Liver (tissue), 9 donors: ENCODE measurements around the gene INTS1. TPM values are rescaled to one million over a fixed set of nuclear protein-coding genes. Genes with fewer than 3 reads are reported as not detected.

Experiments
- DNase-seq: peaks from one replicate; pipeline ENCODE4 v3.0.0-alpha.2; 2017; ENCODE audit warnings: low spot score
- H3K27ac ChIP-seq, 2 donors: one replicate each; pipeline ENCODE4 v1.7.0; 2013; ENCODE audit warnings: inconsistent platforms in 2 of 2, low read length in 2 of 2, control low read depth in 1 of 2, low read depth in 1 of 2, mild to moderate bottlenecking in 1 of 2
- H3K27me3 ChIP-seq, 4 donors: one replicate each; pipeline versions ENCODE4 v1.6.1 to v1.7.0; 2013; ENCODE audit warnings: low read length in 3 of 4, inconsistent platforms in 1 of 4, mild to moderate bottlenecking in 1 of 4, moderate library complexity in 1 of 4; ENCODE audit not compliant: control insufficient read depth in 4 of 4, insufficient read depth in 4 of 4
- H3K36me3 ChIP-seq, 4 donors: one replicate each; pipeline versions ENCODE4 v1.6.1 to v1.7.0; 2013; ENCODE audit warnings: low read length in 3 of 4, mild to moderate bottlenecking in 3 of 4, low read depth in 1 of 4, moderate library complexity in 1 of 4; ENCODE audit not compliant: control insufficient read depth in 4 of 4, insufficient read depth in 3 of 4
- H3K4me1 ChIP-seq, 4 donors: one replicate each; pipeline versions ENCODE4 v1.6.1 to v1.7.0; 2013; ENCODE audit warnings: low read length in 3 of 4, mild to moderate bottlenecking in 3 of 4, moderate library complexity in 1 of 4; ENCODE audit not compliant: control insufficient read depth in 4 of 4, insufficient read depth in 4 of 4
- H3K4me3 ChIP-seq, 3 donors: one replicate each; pipeline versions ENCODE4 v1.6.1 to v1.7.0; 2013; ENCODE audit warnings: low read length in 3 of 3, control low read depth in 1 of 3, low read depth in 1 of 3, mild to moderate bottlenecking in 1 of 3
- H3K9ac ChIP-seq, 2 donors: one replicate each; pipeline ENCODE4 v1.7.0; 2013; ENCODE audit warnings: low read length in 2 of 2, mild to moderate bottlenecking in 2 of 2, moderate library complexity in 2 of 2, control low read depth in 1 of 2, low read depth in 1 of 2
- H3K9me3 ChIP-seq, 4 donors: one replicate each; pipeline versions ENCODE4 v1.6.1 to v1.7.0; 2013; ENCODE audit warnings: low read length in 3 of 4; ENCODE audit not compliant: control insufficient read depth in 4 of 4
- EGR1 ChIP-seq, 2 donors: IDR thresholded peaks; 2 replicates each; pipeline ENCODE4 v1.6.1; 2016 to 2018; ENCODE audit warnings: antibody characterized with exemption in 2 of 2, low read depth in 2 of 2
- FOXA1 ChIP-seq: IDR thresholded peaks from 2 replicates; pipeline ENCODE4 v1.6.1; 2016; ENCODE audit warnings: antibody characterized with exemption
- FOXA2 ChIP-seq: IDR thresholded peaks from 2 replicates; pipeline ENCODE4 v1.6.1; 2016; ENCODE audit warnings: antibody characterized with exemption
- HNF4A ChIP-seq, 2 donors: conservative IDR thresholded peaks; 2 replicates each; pipeline ENCODE4 v1.6.1; 2016; ENCODE audit warnings: antibody characterized with exemption in 2 of 2, mild to moderate bottlenecking in 2 of 2
- HNF4G ChIP-seq: IDR thresholded peaks from 2 replicates; pipeline ENCODE4 v1.6.1; 2016; ENCODE audit warnings: antibody characterized with exemption
- JUND ChIP-seq, 2 donors: IDR thresholded peaks; 2 replicates each; pipeline ENCODE4 v1.6.1; 2016; ENCODE audit warnings: antibody characterized with exemption in 2 of 2
- NR2F2 ChIP-seq: IDR thresholded peaks from 2 replicates; pipeline ENCODE4 v1.6.1; 2016; ENCODE audit warnings: antibody characterized with exemption
- RXRA ChIP-seq, 2 donors: IDR thresholded peaks; 2 replicates each; pipeline ENCODE4 v1.6.1; 2017 to 2018; ENCODE audit warnings: antibody characterized with exemption in 2 of 2, mild to moderate bottlenecking in 1 of 2
- SP1 ChIP-seq: IDR thresholded peaks from 2 replicates; pipeline ENCODE4 v1.6.1; 2018; ENCODE audit warnings: antibody characterized with exemption, mild to moderate bottlenecking
- TAF1 ChIP-seq: conservative IDR thresholded peaks from 2 replicates; pipeline ENCODE4 v1.6.1; 2016; ENCODE audit warnings: antibody characterized with exemption, mild to moderate bottlenecking
- WGBS: extraction: QIAGEN DNeasy Blood & Tissue Kit; methylation state at CpG from one replicate; pipeline ENCODE4 v1.1.7; 2013; 5-methylcytosine and 5-hydroxymethylcytosine counted together
- polyA plus RNA-seq, 2 donors: library from polyadenylated mRNA; stranded (reverse) in 1 of 2; unstranded in 1 of 2; fragments of 200-250 nt in 1 of 2; fragments of >200 nt in 1 of 2; fragmentation: Nextera tagmentation in 1 of 2; extraction: Ambion mirVana in 1 of 2; gene quantifications; one replicate each; pipeline versions ENCODE4 v1.2.1 to v1.2.3, GENCODE V29; 2013 to 2015
- total RNA-seq, 2 donors: library from RNA; depleted of rRNA; stranded (reverse); fragments of >200 nt; gene quantifications; one replicate each; pipeline ENCODE4 v1.2.3, GENCODE V29; 2014
- TF ChIP-seq, protein P1 (sequence below): IDR thresholded peaks from 2 replicates; pipeline ENCODE4 v1.6.1; 2016; ENCODE audit warnings: antibody characterized with exemption
- TF ChIP-seq, protein P2 (sequence below): IDR thresholded peaks from 2 replicates; pipeline ENCODE4 v1.6.1; 2016; ENCODE audit warnings: antibody characterized with exemption
- TF ChIP-seq, protein P3 (sequence below): IDR thresholded peaks from 2 replicates; pipeline ENCODE4 v1.6.1; 2016; ENCODE audit warnings: antibody characterized with exemption, mild to moderate bottlenecking
- TF ChIP-seq, protein P4 (sequence below): IDR thresholded peaks from 2 replicates; pipeline ENCODE4 v1.6.1; 2016; ENCODE audit warnings: antibody characterized with exemption
- donor health status: healthy.
- donor health status: healthy.
- donor health status: healthy.
- donor health status: healthy.
- donor health status: healthy.

Gene INTS1
- total and polyA plus RNA-seq, 4 donors = 14.6 to 37.9 (median 30.7) TPM

DNA sequence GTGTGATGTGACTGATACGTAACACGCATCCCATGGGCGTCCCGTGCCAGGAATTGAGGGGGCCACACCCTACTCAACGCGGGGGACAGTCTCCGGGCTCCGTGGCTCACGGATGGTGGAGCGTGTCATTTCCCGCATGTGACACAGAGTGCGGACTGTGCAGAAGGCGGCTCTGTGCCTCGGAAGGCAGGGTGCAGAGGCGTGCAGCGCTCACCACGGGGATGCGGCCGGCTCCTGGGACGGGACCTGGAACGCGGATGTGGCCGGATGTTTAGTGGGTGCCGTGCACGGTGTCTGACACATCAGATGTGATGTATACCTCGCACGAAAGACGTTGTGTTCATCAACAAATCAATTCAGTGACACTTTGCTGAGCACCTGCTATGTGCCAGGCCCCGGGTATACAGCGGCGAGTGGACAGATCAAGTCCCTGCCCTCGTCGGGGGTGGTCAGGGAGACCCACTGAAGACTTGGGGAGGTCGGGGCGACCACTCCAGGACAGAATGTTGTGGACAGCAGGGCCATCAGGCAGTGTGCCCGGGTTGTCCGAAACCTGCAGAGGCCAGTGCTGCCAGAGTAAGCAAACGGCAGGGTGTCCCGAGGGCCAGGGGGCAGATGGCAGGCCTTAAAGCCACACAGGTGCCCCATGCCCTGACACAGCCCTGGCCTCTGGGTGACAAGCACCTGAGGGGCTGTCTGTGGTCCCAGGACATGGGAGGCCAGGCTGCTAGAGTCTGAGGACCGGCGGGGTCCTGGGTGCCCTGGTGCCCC is 83.0 kb downstream of the INTS1 start:
- 80% methylated on average over 41 of the region's 41 CpGs for WGBS
- H3K27me3 ChIP-seq = no peaks in the 10 kb centered on the region
- TF ChIP-seq EGR1 (IDR thresholded peaks at IDR 0.05; ENCODE audit: low read depth in 2 of 2) (no peak), TAF1 (no peak), FOXA2 (no peak), NR2F2 (no peak), RXRA (IDR thresholded peaks at IDR 0.05) (no peak), HNF4G (no peak), SP1 (no peak), FOXA1 (no peak), HNF4A (conservative IDR thresholded peaks at IDR 0.05) (no peak), JUND (IDR thresholded peaks at IDR 0.05) (no peak)
- TF ChIP-seq, protein P1, sequence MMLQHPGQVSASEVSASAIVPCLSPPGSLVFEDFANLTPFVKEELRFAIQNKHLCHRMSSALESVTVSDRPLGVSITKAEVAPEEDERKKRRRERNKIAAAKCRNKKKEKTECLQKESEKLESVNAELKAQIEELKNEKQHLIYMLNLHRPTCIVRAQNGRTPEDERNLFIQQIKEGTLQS = no peak
- TF ChIP-seq, protein P2, sequence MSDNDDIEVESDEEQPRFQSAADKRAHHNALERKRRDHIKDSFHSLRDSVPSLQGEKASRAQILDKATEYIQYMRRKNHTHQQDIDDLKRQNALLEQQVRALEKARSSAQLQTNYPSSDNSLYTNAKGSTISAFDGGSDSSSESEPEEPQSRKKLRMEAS = no peak
- TF ChIP-seq, protein P3, sequence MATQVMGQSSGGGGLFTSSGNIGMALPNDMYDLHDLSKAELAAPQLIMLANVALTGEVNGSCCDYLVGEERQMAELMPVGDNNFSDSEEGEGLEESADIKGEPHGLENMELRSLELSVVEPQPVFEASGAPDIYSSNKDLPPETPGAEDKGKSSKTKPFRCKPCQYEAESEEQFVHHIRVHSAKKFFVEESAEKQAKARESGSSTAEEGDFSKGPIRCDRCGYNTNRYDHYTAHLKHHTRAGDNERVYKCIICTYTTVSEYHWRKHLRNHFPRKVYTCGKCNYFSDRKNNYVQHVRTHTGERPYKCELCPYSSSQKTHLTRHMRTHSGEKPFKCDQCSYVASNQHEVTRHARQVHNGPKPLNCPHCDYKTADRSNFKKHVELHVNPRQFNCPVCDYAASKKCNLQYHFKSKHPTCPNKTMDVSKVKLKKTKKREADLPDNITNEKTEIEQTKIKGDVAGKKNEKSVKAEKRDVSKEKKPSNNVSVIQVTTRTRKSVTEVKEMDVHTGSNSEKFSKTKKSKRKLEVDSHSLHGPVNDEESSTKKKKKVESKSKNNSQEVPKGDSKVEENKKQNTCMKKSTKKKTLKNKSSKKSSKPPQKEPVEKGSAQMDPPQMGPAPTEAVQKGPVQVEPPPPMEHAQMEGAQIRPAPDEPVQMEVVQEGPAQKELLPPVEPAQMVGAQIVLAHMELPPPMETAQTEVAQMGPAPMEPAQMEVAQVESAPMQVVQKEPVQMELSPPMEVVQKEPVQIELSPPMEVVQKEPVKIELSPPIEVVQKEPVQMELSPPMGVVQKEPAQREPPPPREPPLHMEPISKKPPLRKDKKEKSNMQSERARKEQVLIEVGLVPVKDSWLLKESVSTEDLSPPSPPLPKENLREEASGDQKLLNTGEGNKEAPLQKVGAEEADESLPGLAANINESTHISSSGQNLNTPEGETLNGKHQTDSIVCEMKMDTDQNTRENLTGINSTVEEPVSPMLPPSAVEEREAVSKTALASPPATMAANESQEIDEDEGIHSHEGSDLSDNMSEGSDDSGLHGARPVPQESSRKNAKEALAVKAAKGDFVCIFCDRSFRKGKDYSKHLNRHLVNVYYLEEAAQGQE = no peak
- TF ChIP-seq, protein P4, sequence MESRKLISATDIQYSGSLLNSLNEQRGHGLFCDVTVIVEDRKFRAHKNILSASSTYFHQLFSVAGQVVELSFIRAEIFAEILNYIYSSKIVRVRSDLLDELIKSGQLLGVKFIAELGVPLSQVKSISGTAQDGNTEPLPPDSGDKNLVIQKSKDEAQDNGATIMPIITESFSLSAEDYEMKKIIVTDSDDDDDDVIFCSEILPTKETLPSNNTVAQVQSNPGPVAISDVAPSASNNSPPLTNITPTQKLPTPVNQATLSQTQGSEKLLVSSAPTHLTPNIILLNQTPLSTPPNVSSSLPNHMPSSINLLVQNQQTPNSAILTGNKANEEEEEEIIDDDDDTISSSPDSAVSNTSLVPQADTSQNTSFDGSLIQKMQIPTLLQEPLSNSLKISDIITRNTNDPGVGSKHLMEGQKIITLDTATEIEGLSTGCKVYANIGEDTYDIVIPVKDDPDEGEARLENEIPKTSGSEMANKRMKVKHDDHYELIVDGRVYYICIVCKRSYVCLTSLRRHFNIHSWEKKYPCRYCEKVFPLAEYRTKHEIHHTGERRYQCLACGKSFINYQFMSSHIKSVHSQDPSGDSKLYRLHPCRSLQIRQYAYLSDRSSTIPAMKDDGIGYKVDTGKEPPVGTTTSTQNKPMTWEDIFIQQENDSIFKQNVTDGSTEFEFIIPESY = no peak

More for the DNA sequence above, 83.0 kb downstream of the INTS1 start:
- no peak overlapping the region for H3K4me3 ChIP-seq
- no peaks in the 10 kb centered on the region for H3K36me3 ChIP-seq
- no peak for DNase-seq
- no peaks in the 10 kb centered on the region for H3K9me3 ChIP-seq
- H3K27ac ChIP-seq = no peak overlapping the region
- H3K4me1 ChIP-seq = no peaks in the 10 kb centered on the region
- no peak overlapping the region for H3K9ac ChIP-seq

Other genes with a start within 250 kb of the INTS1 start
- gene MICALL2, start 44.9 kb downstream of the INTS1 start, total RNA-seq = 10 to 100 TPM; 10.0 to 16.3 TPM
- 1 to 10 TPM; 2.9 to 5.2 TPM for gene MICALL2, start 44.9 kb downstream of the INTS1 start, polyA plus RNA-seq
- 1 to 10 TPM; 4.4 to 8.3 TPM for gene MAFK, start 26.3 kb upstream of the INTS1 start, total RNA-seq
- gene MAFK, start 26.3 kb upstream of the INTS1 start, polyA plus RNA-seq = 1 to 10 TPM; 1.3 to 9.3 TPM
- gene TMEM184A, start 51.8 kb upstream of the INTS1 start, total RNA-seq = 10 to 100 TPM in 1 of 2 donors, 1 to 10 TPM in 1; 1.6 to 11.7 TPM
- 10 to 100 TPM; 11.1 to 12.6 TPM for gene TMEM184A, start 51.8 kb upstream of the INTS1 start, polyA plus RNA-seq
- 10 to 100 TPM; 10.1 to 10.3 TPM for gene PSMG3, start 65.6 kb upstream of the INTS1 start, total RNA-seq
- 10 to 100 TPM; 21.2 to 22.4 TPM for gene PSMG3, start 65.6 kb upstream of the INTS1 start, polyA plus RNA-seq
- gene ELFN1, start 165.9 kb upstream of the INTS1 start, total RNA-seq = 1 to 10 TPM; 3.3 to 3.4 TPM
- gene ELFN1, start 165.9 kb upstream of the INTS1 start, polyA plus RNA-seq = 1 to 10 TPM in 1 of 2 donors, under 1 TPM in 1; 0.43 to 3.5 TPM